ENCODE data around the gene NUMBL.
"Not testable (repeated sequence)": the region's sequence is repeated elsewhere in the genome, so short reads cannot be mapped to it uniquely, and the experiment has no call there.

The NUMBL gene

DNA sequence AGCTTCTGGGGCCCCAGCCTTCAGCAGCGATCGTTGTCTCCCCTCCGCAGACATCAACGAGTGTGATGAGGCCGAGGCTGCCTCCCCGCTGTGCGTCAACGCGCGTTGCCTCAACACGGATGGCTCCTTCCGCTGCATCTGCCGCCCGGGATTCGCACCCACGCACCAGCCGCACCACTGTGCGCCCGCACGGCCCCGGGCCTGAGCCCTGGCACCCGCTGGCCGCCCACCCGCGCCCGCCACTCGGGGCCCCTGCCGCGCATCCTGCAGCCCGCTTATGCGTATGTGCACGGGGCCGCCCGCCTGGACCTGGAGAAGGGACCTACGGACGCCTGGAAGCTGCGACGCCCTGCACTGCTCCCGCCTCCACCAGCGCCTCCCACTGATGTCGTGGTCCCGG, 61.1 kb downstream of the NUMBL start:
- DNase-seq (ENCODE audit: low read depth) = no peak

DNA sequence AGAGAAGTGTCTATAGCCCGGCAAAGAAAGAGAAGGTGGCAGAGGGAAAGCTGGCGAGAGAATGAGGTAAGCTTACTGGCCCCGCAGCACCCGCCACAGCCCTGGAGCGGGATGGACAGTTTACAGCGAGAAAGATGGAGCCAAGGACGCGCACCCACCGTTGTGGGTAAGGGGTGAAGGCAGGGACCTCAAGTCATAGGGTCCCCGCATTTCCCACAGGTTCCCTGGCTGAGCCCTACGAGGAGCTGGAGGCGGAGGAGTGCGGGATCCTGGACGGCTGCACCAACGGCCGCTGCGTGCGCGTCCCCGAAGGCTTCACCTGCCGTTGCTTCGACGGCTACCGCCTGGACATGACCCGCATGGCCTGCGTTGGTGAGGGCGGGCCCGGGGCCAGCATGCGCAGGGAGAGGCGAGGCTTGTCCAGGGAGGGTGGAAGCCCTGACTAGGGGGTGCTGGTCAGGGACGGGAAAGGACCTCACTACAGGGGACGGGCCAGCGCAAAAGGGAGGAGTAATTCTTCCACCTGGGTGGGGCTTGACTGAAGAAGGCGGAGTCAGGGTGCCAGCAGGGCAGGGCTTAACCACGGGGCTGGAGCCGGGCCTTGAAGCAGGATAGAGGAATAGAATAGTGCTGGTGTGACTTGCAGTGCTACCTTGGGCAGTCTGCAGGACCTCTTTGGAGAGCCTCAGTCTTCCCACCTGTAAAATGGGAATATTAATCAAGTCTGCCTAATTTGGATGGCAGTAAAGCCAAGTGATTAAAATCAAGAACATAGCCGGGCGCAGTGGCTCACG, 62.8 kb downstream of the NUMBL start:
- DNase-seq (ENCODE audit: low read depth) = no peak

DNA sequence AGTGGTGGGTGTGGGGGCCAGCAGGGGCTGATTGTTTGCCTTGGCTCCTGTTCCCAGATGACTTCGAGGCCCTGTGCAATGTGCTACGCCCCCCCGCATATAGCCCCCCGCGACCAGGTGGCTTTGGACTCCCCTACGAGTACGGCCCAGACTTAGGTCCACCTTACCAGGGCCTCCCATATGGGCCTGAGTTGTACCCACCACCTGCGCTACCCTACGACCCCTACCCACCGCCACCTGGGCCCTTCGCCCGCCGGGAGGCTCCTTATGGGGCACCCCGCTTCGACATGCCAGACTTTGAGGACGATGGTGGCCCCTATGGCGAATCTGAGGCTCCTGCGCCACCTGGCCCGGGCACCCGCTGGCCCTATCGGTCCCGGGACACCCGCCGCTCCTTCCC, 63.5 kb downstream of the NUMBL start:
- no peak for DNase-seq (ENCODE audit: low read depth)

DNA sequence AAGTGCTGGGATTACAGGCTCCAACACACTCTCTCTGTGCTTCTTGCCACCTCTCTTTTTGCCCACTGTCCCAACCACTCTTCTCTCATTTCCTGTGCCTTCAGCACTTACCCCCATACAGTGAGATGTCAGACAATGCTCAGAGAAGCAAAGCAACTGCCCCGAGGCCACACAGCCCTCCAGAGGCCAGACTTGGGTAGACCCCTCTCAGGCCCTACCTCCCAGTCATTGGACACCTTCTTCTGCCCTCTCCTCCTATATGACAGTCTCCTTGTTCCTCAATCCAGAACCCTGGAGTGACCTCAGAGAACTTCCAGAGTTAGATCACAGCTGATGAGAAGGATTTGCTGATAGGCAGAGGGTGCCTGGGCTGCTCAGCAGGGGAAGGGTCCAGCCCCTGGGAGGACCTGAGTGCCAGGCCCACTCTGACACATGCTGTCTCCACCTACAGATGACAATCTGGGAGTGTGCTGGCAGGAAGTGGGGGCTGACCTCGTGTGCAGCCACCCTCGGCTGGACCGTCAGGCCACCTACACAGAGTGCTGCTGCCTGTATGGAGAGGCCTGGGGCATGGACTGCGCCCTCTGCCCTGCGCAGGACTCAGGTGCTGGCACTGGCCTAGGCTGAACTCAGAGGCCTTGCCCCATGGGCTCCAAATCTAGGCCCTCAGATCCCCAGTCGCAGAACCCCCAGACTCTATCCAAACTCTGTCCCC, 64.9 kb downstream of the NUMBL start:
- DNase-seq (ENCODE audit: low read depth) = no peak

- not testable (repeated sequence) for DNase-seq (ENCODE audit: low read depth)
Measured at GRCh38 chr19:40624369-40625153, 65.9 kb downstream of the NUMBL start.

GRCh38 chr19:40623403-40624251, 66.8 kb downstream of the NUMBL start:
- DNase-seq (ENCODE audit: low read depth) = no peak

GRCh38 chr19:40622773-40623075, 67.7 kb downstream of the NUMBL start:
- DNase-seq (ENCODE audit: low read depth) = no peak

GRCh38 chr19:40621966-40622772, 68.3 kb downstream of the NUMBL start:
- no peak for DNase-seq (ENCODE audit: low read depth)

GRCh38 chr19:40621283-40621682, 69.2 kb downstream of the NUMBL start:
- DNase-seq (ENCODE audit: low read depth) = no peak

DNA sequence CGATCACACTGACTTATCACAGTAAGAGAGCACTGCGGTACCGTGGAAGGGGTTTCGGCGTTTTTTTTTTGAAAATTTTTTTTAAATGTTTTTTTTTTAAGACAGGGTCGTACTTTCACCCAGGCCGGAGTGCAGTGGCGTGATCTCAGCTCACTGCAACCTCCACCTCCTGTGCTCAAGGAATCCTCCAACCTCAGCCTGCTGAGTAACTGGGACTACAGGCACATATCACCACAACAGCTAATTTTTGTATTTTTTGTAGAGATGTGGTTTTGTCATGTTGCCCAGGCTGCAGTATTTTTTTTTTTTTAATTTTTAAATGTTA, 70.3 kb downstream of the NUMBL start:
- DNase-seq (ENCODE audit: low read depth) = no peak

- DNase-seq (ENCODE audit: low read depth) = no peak
Measured at GRCh38 chr19:40619333-40620160, 70.9 kb downstream of the NUMBL start.

DNA sequence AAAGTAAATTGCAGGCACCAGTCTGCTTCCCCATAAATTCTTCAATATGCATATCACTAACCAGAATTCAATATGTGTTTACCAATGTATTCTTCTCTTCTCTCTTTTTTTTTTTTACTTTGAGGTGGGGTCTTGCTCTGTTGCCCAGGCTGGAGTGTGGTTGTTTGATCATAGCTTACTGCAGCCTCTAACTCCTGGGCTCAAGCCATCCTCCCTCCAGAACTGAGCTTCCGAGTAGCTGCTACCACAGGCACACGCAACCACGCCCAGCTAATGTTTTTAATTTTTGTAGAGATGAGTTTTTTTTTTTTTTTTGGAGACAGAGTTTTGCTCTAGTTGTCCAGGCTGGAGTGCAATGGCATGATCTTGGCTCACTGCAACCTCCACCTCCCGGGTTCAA, 72.5 kb downstream of the NUMBL start:
- no peak for DNase-seq (ENCODE audit: low read depth)

DNA sequence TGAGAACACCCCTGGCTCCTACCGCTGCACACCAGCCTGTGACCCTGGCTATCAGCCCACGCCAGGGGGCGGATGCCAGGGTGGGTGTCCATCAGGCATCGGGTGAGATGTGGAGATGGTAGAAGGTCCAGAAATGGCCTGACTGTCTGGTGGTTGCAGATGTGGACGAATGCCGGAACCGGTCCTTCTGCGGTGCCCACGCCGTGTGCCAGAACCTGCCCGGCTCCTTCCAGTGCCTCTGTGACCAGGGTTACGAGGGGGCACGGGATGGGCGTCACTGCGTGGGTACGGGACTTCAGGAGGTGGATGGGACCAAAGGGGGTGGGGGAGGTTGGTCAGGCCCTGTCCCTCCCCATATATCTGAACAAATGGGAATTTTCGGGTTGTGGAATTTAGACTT, 73.5 kb downstream of the NUMBL start:
- no peak for DNase-seq (ENCODE audit: low read depth)

DNA sequence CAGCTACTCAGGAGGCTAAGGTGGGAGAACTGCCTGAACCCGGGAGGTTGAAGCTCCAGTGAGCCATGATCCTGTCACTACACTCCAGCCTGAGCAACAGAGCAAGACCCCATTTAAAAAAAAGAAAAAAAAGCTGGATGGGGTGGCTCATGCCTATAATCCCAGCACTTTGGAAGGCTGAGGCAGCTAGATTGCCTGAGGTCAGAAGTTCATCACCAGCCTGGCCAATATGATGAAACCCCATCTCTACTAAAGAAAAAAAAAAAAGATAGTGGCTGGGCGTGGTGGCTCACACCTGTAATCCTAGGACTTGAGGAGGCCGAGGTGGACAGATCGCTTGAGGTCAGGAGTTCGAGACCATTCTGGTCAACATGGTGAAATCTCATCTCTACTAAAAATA, 74.3 kb downstream of the NUMBL start:
- DNase-seq (ENCODE audit: low read depth) = no peak
